AG09319 (cell line): ENCODE measurements around the gene DNASE1L1.

Experiments
- DNase-seq: peaks from one replicate; pipeline ENCODE4 v3.0.0-alpha.2; 2010; ENCODE audit warnings: low read depth; ENCODE audit errors: extremely low read depth
- TF ChIP-seq, protein P1 (sequence below): IDR thresholded peaks from 2 replicates; pipeline ENCODE4 v1.5.1; 2011; ENCODE audit warnings: low read depth, mild to moderate bottlenecking, inconsistent platforms, low read length, moderate library complexity

DNASE1L1 gene

DNA sequence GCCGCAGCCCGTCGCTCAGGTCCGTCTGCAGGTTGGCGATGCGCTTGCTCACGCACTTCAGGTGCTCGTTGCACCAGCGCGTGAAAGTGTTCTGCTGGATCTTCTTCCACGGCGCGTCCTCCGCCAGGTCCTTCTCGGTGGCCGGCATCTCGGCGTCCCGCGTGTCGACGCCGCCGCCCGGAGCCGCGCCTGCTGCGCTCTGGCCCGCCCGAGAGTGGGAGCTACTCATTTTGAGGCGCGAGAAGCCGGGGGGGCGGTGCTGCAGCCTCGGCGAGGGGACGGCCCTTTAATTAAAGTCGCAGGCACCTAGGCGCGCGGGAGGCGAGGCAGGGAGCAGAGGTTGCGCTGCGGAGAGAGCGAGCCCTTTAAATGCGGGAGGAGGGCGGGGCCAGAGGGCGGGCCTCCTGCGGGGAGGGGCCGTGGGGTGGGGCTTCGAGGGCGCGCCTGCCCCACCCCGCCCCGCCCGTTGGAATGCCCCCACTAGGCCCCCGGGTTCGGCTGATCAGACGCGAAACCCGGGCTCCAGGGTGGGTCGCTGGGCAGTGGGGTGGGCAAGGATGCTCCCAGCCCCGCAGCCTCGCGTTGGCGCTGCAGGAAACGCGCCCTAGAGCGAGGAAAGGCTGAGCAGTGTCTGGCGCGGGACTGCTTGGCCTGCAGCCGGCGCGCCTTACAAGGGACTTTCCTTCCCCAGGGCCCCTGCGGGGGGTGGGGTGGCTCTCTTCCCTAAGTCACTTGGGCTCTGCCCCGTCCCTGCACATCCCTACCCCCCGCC lies 37.9 kb downstream of the DNASE1L1 start:
- peak; percentile 87 for DNase-seq
- TF ChIP-seq, protein P1, sequence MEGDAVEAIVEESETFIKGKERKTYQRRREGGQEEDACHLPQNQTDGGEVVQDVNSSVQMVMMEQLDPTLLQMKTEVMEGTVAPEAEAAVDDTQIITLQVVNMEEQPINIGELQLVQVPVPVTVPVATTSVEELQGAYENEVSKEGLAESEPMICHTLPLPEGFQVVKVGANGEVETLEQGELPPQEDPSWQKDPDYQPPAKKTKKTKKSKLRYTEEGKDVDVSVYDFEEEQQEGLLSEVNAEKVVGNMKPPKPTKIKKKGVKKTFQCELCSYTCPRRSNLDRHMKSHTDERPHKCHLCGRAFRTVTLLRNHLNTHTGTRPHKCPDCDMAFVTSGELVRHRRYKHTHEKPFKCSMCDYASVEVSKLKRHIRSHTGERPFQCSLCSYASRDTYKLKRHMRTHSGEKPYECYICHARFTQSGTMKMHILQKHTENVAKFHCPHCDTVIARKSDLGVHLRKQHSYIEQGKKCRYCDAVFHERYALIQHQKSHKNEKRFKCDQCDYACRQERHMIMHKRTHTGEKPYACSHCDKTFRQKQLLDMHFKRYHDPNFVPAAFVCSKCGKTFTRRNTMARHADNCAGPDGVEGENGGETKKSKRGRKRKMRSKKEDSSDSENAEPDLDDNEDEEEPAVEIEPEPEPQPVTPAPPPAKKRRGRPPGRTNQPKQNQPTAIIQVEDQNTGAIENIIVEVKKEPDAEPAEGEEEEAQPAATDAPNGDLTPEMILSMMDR: no peak

DNA sequence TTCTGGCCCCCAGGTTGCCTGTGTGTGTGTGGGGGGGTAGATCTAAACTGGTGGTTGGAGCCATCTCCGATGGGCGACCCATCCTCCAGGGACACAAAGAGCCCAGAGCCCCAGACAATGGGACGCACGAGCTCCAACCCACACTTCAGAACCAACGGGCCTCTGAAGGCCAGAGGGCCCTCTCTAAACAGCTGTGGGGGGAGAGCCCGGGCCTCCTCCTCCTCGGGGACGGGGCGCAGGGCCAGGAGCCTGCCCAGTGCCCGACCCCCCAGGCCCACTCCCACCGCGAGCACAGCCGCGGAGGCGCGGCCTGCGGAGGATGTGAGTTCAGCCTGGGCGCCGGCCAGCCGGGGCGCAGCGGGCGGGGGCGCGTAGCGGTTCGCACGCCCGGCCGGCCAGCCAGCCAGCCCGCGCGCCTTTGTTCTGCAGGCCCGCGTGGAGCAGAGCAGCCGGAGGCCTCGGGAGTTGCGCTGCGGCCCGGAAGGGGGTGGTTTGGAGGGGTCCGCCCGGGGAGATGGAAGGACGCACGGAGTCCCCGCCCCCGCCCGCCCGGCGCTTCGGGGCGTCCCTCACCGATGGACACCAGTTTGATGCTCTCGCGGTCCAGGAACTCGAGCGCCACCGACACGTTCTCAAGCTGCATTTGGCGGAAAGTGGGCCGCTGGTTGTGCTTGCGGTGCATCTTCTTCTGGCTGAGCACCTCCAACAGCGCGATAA lies 38.6 kb downstream of the DNASE1L1 start:
- DNase-seq: no peak
- TF ChIP-seq, protein P1: no peak

DNA sequence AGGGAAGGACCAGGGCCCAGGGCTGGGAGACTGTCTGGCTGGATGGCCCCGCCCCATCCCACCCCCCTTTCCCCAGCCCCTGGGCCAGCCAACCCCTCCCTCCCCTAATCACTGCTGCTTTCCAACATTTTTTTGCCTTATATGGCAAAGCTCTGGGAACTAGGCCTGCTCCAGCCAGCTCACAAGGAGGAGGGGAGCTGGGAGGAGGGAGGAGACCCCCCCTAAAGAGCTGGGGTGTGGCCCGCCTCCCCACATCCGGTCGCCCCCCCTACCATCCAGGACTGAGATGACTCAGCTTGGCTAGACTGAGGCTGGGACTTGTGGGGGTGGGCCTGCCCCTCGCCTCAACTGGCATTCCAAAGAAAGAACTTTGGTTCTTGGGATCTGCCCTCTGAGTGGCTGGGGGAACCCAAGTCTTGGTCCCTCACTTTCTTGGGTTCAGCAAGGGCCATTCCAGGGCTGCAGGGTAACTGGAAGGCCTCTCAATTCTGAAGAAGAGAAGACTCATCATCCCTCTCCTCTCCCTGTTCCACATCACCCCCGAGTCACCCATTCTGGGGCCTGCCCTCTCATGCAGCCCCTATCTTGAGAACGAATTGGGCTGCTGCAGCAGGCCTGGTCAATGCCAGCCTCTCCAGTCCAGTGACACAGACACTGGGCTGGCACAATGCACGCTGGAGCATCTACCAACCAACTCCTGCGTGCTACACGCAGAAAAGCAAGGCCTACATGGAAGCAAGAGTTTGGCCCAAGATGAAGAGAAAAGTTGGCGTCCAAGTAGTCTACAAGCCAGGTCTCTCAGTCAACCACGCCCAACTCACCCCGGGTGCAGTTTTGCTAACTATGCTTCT lies 39.4 kb downstream of the DNASE1L1 start:
- DNase-seq: peak; percentile 94
- TF ChIP-seq, protein P1: no peak

DNA sequence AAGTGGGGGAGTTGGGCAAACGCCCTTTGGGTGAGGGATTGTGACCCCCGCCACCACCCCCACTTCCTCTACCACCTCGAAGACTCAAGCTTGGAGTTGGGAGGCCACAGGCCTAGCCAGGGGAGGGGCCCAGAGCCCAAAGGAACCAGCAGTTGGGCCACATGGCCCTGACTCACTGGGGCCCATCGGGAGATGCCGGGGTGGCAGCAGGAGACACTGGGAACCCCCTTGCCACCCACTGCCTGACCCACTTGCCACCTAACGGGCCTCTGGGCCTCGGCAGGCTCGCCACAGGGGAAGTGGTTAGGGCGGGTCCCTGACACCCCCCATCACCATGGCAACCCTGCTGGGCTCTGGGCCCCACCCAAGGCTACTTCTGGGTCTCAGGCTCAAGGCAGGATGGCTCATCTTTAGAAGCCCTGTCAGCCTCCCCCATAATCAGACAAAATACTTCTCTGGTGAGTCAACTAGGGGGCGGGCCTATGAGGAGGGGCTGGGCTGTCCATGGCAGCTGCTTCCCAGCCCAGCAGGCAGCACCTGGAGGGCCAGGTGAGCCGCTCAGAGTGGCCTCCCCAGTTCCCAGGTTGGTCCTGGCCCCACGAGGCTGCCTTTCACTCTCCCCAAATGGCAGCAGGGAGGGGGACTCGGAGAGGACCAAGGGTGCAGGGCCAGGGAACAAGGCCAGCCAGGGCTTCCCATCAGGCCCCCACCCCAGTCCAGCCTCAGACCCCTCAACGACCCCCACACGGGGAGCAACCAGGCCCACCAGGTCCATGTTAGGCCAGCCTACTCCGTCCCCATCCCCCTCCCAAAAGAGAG lies 40.2 kb downstream of the DNASE1L1 start:
- peak; percentile 79 for DNase-seq
- TF ChIP-seq, protein P1: no peak

DNA sequence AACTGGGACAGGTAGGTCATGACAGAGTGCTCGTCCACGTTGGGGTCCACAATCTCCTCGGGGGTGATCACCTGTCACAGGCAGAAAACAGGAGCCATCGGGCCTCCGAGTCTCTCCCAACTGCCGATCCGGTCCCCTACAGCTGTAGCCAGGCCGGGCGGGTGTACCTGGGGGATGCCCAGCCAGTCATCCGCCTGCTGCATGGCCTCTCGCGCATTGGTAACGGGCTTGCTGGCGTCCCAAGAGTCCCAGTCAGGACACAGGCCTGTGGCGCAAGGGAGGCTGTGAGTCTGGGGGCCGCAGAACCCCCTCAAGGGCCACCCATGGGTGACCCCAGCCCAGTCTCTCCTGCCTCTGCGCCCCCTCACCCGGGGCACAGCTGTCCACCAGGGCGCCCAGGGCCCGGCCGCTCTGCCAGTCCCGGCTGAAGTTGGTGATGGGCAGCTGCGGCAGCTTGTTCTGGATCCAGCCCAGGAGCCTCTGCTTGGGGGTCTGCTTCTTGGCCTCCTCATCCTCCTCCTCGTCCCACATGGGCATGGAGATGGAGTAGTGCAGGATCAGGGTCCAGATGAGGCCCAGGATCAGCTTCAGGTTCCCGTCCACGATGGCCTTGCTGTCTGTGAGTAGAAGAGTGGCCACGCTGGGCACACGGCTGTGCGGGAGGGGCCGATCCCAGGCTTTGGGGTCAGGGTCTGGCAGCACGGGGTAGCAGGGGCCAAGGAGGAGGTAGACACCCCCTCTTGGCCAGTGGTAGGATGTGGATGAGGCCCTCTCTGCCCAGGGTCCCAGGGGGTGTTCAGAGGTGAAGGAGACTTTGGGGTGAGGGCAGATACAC lies 41.4 kb downstream of the DNASE1L1 start:
- DNase-seq: no peak
- TF ChIP-seq, protein P1: no peak

DNA sequence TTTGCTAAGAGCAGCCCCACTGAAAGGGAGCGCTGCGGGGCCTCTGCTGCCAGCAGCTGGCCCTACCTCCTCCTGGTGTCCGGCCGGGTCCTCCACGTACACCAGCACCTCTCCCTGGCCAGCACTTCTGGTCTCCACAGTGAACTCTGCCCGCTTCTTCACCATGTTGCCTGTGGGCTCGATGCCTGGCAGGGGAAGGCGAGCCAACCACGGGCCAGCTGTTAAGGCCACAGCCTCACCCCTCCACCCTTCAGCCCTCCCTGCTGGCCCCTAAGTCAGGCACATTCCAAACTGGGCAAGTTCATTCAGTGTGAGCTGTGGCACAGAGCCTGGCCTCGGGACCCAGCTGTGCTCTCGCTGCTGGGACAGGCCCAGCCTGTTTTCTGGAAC lies 42.4 kb downstream of the DNASE1L1 start:
- TF ChIP-seq, protein P1: no peak
- DNase-seq: no peak
